ENCODE data around the gene GDAP1L1.

GDAP1L1 gene

DNA sequence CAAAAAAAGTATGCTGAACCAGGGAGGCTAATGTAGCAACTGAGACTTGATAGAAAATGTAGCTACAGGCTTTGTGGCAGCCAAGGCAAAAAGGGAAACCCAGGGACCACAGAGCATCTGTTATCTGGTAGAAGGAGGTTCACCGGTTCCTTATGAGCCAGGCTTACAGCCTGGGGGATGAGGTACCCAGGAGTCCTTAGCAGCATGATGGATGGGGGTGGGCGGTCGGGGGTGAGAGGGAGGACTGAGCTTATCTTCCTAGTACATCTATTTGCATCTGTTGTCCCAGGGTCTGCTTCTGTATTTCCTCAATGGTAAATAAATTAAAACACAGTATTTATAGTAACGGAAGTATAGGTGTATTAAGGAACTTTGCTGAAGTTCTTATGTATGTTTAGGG lies 1.1 kb upstream of the GDAP1L1 start:
- no peak for TF ChIP-seq CTCF (IDR thresholded peaks at IDR 0.05; ENCODE audit: low read depth, low read length)
- H3K4me3 ChIP-seq (ENCODE audit: low read depth, low read length): no peak overlapping the region

DNA sequence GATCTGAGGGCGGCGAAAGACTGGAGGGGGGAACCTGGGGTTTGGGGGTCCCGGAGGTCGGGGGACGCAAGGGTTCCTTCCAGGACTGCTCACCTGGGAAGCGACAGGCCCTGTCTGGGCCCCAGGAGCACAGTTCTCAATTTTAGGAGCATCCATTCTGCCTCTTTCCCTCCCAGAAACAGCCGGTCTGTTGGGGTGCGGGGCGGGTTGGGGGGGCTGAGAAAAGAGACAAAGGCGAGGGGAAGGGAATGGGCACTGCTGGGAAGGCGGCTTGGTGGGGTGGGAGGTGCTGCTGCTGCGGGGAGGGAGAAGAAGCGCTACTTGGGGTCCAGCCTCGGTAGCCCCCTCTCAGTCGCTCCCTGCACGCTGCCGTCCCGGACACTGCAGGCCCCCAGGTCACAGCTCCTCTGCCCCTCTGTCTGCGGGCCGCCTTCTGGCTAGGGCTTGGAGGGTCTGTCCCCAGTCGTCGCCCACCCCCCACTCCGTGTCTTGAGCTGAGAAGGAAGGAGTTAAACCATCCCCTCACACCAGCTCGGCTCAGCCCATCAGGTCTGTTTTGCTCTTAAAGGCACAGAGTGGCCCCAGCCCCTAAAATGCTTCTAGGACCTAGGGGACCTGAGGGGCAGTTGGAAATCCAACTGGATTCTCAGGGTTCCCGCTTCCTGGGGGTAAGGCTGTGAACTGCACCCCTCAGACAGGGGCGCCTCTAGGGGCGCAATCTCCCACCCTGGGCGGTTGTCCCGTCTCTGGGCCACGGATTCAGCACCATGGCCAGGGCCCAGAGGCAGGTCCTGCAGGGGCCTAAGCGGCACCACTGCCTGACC lies 690 bp downstream of the GDAP1L1 start:
- no peak overlapping the region for H3K4me3 ChIP-seq (ENCODE audit: low read depth, low read length)
- peak; percentile 43 for TF ChIP-seq CTCF (IDR thresholded peaks at IDR 0.05; ENCODE audit: low read depth, low read length)

GRCh38 chr20:44248410-44248759 lies 1.3 kb downstream of the GDAP1L1 start:
- no peak for TF ChIP-seq CTCF (IDR thresholded peaks at IDR 0.05; ENCODE audit: low read depth, low read length)

DNA sequence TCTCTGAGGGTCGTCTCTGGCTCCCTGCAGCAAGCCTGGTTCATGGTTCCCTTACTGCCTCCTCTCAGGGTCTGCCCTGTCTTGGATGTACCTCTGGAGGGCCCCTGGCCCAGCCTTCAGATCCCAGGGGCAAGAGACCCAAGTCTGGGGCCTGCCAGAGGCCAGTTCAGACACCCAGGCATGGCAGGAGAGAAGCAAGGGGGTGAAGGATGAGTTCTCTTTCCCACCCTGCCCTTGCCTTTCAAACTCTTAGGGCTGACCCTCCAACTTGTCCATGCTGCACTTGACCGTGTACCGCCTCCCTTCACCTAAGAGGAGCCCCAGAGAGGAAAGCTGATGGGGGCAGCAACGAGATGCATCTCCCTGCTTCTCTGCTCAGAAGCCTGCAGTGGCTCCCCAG lies 4.2 kb downstream of the GDAP1L1 start:
- TF ChIP-seq CTCF (IDR thresholded peaks at IDR 0.05; ENCODE audit: low read depth, low read length): no peak
- H3K4me3 ChIP-seq (ENCODE audit: low read depth, low read length): no peak overlapping the region

More at GRCh38 chr20:44248410-44248759, 1.3 kb downstream of the GDAP1L1 start:
- no peak overlapping the region for H3K4me3 ChIP-seq (ENCODE audit: low read depth, low read length)

DNA sequence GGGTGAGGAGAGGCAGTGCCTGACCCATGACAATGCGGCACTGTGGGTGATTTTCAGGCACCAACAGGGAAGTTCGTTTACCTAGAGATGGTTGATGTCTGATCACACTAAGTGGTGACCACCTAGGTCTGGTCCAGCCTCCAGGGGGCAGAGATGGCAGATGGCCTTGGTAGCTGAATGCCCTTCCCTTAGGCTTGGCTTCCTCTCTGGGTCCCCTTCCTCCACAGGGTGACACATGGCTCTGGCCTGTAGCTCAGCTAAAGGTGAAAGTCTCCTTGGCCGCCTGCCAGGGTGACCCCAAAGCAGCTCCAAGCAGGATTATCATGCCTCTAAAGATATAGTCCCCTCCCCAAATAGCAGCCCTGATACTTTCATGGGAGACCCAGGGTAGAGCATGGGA lies 6.4 kb downstream of the GDAP1L1 start:
- no peak for TF ChIP-seq CTCF (IDR thresholded peaks at IDR 0.05; ENCODE audit: low read depth, low read length)
- no peak overlapping the region for H3K4me3 ChIP-seq (ENCODE audit: low read depth, low read length)

- no peak for TF ChIP-seq CTCF (IDR thresholded peaks at IDR 0.05; ENCODE audit: low read depth, low read length)
- H3K4me3 ChIP-seq (ENCODE audit: low read depth, low read length): no peak overlapping the region
Observed at GRCh38 chr20:44254073-44254472, 7.0 kb downstream of the GDAP1L1 start.

DNA sequence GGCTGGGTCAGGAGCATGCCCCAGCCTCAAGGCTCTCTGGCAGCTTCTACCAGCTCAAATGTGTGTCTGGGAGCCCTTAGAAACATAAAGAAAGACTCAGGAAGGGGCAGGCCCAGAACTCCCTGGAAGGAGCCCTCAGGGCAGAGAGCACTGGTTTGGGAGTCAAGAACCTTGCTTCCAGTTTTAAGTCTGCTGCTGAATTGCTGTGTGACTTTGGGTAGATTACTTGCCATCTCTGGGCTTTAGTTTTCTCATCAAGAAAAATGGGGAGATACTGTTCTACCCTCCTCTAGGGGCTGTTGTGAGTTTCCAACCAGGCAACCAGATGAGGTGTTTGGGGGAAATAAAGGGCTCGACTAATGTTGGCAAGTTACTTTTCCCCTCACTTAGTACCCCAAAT lies 8.8 kb downstream of the GDAP1L1 start:
- H3K4me3 ChIP-seq (ENCODE audit: low read depth, low read length): no peak overlapping the region
- TF ChIP-seq CTCF (IDR thresholded peaks at IDR 0.05; ENCODE audit: low read depth, low read length): no peak

Measured in WI38 (cell line).